Inflammatory macrophage (primary cell): ENCODE data around the gene ZNF419.
"Not testable (repeated sequence)": the region's sequence is repeated elsewhere in the genome, so short reads cannot be mapped to it uniquely, and the experiment has no call there.

Experiments
- DNase-seq, 2 donors: peaks; one replicate each; pipeline ENCODE4 v3.0.0-alpha.2; 2020 to 2022
- total RNA-seq, 18 experiments: gene quantifications; one replicate each; lab custom pipeline; 2026; ENCODE audit warnings: mixed read lengths in 6 of 18, inconsistent platforms in 2 of 18; lab: John Stamatoyannopoulos, UW

The ZNF419 gene
- 1.0 to 9.0 (median 5.5) reads per million in 18 experiments for total RNA-seq

DNA sequence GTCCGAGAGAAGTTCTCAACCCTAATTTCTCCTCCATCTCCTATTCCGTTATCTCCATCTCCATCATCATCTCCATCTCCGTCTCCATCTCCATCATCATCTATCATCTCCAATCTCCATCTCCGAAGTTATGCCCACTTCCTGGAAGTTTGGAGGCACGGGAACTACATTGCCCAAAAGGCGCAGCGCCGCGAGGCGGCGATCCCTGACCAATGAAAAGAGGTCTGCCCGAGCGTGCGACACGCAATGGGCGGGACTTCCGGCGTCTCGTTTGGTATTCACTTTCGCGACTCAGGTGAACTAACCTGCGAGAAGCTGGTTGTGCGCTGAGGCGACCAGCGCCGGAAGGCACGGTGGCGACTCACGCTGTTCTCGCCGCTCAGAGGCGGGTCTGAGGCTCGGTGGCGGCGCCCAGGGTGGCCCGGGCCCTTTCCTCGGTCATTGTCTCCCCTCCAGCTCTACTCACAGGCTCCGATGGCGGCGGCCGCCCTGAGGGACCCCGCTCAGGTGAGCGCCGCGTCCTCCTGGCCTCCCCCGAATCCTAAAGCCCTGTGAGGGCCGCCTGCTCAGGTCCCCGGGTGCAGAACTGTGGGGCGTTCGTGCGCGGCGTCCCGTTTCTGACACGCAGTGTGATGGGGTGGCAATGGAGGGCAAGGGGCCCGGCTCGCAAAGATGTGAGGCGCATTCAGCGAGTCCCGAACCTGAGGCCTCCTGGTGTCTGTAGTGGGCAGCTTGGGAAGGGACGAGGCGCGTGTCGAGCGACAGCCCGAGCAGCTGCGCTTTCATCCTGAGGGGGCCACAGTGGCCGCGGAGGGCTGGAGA, at the start of gene ZNF419:
Gene ZNF419, plus strand, starts transcription at position 274 of the 822 bp plus-strand sequence. Its CDS starts 201 bp downstream, at position 475.
- peak; percentile 80 to 86 for DNase-seq

DNA sequence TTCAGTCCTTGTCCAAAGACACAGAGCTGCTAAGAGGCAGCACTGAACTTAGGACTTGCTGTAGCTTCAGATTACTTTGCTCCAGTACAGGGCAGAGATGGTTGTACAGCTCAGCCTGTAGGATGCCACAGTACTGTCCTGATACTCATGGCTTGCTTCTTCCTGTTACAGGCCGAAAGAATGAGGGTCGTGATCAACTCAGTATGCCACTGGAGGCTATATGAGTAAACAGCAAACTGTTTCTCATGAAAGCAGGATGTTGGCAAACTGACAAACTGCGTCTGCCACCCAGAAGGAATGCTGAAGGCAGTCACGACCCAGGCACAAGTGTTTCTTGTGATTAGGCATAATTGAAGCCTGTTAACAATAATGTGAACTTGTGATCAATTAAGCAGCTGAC, 49.6 kb upstream of the ZNF419 start:
- DNase-seq, result no peak

DNA sequence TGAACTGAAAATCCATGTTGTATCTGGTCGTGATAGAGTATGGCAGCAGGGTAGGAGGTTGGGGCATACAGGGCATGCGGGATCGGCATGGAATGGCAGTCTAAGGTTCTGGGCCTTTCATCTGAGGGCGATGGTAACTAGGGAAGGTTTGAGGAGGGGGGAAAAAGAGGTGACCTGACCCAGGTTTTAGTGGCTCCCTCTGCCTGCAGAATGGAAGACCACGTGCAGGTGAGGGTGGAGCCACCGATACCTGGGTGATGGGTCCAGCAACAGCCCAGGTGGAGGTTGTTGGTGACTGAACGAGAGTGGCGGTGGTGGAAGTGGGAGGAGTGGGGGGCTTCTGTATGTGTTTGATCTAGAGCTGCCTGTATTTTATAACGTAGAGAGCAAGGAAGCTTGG, 48.6 kb upstream of the ZNF419 start:
- DNase-seq, result no peak

GRCh38 chr19:57441979-57442752, 45.4 kb upstream of the ZNF419 start:
- no peak for DNase-seq

DNA sequence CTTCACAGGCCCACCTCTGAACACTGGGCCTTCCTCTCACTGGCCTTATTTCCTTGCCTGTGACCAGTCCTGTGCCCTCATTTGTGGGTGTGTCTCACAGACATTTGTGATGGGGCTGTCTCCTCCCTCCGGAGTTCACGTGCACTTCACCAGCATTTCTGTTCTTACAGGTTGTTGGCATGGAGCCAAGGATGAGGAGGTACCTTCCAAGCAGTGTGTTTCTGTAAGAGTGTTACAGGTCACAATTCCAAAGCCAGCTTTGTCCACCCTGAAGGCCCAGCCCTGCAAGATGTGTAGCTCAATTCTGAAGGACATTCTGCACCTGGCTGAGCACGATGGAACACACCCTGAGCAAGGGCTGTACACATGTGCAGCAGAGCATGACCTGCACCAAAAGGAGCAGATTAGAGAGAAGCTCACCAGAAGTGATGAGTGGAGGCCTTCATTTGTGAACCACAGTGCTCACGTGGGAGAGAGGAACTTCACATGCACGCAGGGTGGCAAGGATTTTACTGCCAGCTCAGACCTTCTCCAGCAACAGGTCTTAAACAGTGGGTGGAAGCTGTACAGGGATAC, 44.3 kb upstream of the ZNF419 start:
- no peak for DNase-seq

DNA sequence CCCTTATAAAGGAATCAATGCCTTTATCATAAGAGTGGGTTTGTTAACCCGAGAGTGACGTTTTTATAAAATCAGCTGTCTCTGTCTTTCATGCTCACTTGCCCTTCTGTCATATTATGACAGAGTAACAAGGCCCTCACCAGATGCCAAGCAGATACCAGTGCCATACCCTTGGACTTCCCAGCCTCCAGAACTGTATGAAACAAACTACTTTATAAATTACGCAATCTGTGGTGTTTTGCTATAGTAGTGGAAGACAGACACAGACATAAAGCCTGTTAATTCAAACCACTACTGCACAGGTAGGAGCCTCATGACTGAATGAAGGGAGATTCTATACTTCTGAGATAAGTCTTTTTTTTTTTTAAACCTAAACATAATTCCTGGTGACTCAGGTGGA, 35.2 kb upstream of the ZNF419 start:
- no peak for DNase-seq

DNA sequence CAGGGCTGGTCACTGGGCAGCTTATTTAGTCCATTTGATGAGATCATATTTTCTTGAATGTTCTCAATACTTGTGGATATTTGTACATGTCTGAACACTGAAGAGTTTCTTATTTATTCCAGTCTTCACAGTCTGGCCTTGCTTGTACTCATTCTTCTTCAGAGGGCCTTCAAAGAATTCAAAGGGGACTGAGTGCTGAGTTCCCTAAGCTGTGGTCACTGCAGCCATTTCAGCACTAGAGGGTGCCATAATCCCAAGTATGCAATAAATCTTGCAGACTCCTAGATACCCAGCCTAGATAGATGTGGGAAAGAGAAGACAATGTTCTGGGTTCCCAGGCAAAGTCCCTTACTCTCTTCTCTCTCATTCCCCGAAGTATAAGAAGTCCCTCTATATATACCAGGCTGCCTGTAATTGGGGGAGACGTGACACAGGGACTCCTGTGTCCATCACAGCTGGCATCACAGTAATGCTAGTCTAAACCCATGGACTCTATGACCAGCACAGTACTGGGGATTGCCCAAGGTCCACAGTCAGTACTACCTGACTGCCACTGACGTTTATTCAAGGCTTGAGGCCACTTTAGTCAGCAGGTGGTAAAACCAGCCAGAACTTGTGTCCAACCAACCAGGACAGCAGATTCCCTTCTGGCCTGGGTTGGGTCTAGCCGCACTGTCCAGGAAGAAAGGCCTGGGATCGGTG, 21.7 kb upstream of the ZNF419 start:
- DNase-seq, result peak; percentile 44 to 53

- DNase-seq, result no peak
Measured at GRCh38 chr19:57466489-57466888, 21.1 kb upstream of the ZNF419 start.

DNA sequence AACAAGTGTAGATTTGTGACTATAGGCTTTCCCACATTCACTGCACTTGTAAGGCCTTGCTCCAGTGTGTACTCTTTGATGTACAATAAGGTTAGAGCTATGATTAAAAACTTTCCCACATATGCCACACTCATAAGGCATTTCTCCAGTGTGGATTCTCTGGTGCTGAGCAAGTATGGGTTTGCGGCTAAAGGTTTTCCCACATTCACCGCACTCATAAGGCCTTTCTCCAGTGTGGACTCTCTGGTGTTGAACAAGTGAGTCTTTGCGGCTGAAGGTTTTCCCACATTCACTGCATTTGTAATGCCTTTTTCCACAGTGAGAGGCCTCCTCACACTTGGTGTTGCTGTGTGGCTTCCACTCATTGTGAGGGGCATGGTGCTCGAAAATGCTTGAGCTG, 13.9 kb upstream of the ZNF419 start:
- no peak for DNase-seq

DNA sequence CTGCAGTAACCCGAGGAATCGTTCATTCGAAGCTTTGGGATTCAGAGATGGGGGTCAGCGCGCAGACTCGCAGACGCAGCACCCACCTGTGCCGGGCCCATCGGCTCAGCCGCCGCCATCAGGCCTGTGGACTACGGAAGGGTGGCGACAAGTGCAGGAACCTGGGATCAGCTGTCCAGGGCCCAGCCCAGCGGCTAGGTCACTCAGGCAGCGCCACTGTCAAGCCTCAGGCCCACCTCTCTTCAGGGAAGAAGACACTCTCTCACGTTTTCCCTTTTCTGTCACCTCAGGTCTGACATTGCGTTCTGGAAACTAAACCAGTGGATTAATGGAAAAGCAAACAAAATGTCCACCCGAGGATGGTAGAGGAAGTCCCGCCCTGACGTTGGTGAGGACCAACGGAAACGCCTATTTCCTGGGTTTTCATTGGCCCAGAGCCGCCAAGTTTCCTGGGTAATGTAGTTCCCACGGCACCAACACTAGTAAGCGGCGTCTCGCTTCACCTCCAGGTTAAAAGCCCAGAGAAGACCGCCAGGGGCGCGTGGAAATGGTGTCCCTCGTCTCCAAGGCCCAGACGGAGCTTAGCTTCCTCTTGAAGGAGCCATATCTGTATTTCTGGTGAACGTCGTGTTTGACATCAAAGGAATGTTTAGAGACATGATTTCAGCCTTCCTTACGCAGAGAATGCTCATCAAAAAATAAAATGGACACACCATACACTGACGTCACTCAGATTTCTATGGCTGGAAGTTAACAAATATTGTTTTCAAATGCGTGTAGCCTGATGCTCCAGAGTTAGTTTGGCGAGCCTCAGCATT, 10.2 kb upstream of the ZNF419 start, which contains the start of gene ZNF772:
Gene ZNF772, minus strand, starts transcription at position 376 of the 818 bp plus-strand sequence. Its CDS starts 257 bp downstream, at position 119.
- DNase-seq, result peak; percentile 94 to 96

GRCh38 chr19:57488299-57488644, 722 bp downstream of the ZNF419 start:
- not testable (repeated sequence) for DNase-seq

DNA sequence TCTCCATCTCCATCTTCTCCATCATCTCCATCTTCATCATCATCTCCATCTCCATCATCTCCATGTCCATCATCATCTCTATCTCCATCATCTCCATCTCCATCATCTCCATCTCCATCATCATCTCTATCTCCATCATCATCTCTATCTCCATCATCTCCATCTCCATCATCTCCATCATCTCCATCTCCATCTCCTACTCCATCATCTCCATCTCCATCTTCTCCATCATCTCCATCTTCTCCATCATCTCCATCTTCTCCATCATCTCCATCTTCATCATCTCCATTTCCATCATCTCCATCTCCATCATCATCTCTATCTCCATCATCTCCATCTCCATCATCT, 11.8 kb downstream of the ZNF419 start:
- DNase-seq, result not testable (repeated sequence)

- DNase-seq, result peak; percentile 95 to 96
Measured at GRCh38 chr19:57499680-57500395, 12.3 kb downstream of the ZNF419 start, which contains the start of gene ZNF773. Gene ZNF773, plus strand, starts transcription at chr19:57499938. Its CDS starts 143 bp downstream, at chr19:57500081.

GRCh38 chr19:57500400-57500799, 12.8 kb downstream of the ZNF419 start:
- not testable (repeated sequence) for DNase-seq

DNA sequence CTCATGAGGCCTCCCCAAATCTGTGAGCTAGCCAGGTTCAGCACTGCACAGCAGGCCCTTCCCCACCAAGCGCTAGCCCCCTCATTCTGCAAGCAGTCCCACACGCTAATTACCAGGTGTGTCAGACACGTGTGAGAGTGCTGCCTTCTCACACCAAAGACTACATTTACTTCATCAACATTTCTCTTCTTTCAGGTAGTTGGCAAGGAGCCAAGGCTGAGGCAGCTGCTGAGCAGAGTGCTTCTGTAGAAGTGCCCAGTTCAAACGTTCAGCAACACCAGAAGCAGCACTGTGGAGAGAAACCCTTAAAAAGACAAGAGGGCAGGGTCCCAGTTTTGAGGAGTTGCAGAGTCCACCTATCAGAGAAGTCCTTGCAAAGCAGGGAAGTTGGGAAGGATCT, 18.6 kb downstream of the ZNF419 start:
- DNase-seq, result no peak

GRCh38 chr19:57511484-57511883, 23.9 kb downstream of the ZNF419 start:
- DNase-seq, result no peak

DNA sequence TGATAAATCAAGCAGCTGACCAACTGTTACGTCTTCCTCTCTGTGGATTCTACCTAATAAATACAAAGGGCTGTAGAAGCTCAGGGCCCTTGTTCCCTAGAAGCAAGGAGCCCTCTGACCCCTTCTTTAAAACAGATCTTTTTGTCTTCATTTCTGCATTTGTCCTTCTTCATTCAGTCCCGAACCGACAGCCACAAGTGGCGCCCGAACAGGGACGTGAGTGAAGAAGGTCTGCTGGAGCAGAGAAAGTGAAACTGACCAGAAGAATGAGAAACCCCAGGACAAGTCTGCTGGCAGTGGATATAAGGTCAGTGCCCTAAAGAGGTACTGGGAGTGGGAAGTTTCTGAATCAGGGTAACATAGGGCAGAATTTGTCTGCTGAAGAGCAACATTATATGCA, 25.3 kb downstream of the ZNF419 start:
- DNase-seq, result no peak

DNA sequence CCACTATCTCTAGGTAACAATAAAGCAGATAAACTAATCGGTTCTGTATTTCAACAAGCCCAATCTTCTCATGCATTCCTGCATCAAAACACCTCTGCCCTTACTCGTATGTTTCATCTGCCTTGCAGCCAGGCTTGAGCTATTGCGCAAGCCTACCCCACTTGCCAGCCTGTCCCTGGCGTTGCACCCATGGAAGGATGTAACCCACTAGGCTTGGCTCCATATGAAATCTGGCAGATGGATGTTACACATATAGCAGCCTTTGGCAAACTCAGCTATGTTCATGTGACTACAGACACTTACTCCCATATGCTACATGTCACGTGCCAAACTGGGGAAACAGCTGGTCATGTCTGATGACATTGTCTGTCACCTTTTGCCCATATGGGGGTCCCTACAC, 27.7 kb downstream of the ZNF419 start:
- DNase-seq, result no peak

DNA sequence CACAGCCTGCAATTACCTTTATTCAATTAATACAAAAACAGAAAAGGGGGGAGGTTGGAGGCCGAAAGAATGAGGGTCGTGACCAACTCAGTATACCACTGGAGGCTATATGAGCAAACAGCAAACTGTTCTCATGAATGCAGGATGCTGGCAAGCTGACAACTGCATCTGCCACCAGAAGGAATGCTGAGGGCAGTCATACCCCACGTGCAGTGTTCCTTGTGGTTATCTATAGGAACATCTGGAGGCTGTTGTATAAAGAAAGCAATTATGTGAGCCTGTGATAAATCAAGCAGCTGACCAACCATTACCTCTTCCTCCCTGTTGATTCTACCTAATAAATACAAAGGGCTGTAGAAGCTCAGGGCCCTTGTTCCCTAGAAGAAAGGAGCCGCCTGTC, 30.5 kb downstream of the ZNF419 start:
- not testable (repeated sequence) for DNase-seq

- peak; percentile 78 to 86 for DNase-seq
Measured at GRCh38 chr19:57527136-57527881, 39.8 kb downstream of the ZNF419 start, which contains the start of gene ZNF549. Gene ZNF549, plus strand, starts transcription at chr19:57527356. Its CDS starts 218 bp downstream, at chr19:57527574.
